Measurements from ENCODE around the gene SPTBN1.

The SPTBN1 gene

DNA sequence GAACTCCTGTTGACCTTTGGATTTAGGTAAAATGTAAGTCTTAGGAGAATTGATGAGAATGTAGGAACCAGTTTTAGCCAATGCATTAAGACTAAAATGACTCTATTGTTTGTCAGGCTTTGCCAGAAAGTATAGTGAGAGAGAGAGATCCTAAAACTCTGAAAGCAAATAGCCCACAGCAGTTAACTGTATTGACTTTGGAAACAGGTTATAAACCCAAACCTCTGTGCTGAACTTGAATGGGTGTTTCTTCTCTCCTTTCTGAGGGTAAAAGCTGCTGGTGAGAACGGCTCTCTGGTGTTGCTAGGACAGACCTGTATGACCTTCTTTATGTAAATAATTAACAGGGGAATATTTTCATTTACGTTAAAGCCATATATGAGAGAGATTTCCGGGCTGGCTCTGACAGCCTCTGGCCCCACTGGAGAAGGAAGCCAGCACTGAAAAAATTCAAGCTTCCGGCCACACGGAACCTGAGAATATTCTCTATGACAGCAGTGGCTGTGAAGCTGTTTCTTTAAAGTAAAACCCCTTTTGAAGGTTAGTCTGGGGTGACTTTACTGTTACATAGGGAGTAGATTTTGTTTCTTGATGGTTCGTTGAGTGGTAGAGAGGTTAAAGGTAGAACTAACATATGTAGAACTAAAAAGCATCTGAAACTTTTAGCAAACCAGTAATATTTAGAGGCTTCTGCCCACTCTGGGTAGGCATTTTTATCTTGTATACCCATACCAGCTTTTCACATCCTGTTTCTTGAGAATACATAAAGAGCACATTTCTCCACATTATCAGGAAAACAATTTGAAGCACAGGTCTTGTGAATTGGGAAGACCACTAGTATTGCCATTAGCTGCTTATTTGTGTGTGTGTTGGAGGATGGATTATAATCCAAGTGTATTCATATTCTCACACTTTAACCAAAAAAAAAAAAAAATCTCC lies 123.8 kb downstream of the SPTBN1 start:
- no peak overlapping the region for H3K4me3 Mint-ChIP-seq
- no peak for DNase-seq
- no peaks in the 10 kb centered on the region for H3K9me3 Mint-ChIP-seq
- H3K36me3 Mint-ChIP-seq (ENCODE audit: low read depth), result peaks cover 12% of the 10 kb centered on the region
- H3K4me1 Mint-ChIP-seq, result peaks cover 56% of the 10 kb centered on the region
- peaks cover 3% of the 10 kb centered on the region for H3K27me3 Mint-ChIP-seq (ENCODE audit: low read depth, poor library complexity)
- H3K27ac Mint-ChIP-seq, result peak overlapping the region; percentile 71
- TF ChIP-seq CTCF (IDR thresholded peaks at IDR 0.05), result no peak

DNA sequence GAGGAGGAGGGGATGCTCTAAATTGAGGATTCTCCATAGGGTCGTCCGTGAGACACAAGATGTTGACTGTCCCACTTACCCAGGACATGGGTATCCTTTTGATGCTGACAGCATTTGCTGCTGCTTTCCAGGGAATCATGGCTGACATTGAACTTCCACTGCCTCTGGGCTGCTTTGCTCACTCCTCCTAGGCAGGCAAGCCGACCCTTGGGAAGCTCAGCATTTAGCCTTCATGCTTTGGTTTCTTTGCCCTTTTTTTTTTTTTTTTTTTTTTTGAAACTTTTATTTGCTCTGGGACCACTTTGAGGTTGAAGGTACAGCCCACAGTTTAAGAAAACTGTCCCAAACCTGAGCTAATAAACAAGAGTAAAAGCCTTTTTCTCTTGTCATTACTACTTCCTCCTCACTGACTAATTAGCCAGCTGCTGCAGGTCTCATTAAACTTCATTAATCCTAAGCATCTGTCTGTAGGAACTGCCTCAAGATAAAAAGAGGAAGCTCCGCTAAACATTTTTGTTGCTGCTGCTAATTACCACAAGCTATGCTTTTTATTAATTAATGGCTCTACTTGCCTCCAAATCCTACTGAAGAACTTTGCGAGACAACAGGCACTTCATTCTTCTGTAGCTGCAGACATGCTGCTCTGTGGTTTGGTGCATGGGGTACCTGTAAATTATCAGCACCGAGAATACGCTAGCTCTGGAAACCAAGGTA lies 125.4 kb downstream of the SPTBN1 start:
- Mint-ChIP-seq H3K27ac (peak overlapping the region; percentile 55), H3K27me3 (ENCODE audit: low read depth, poor library complexity) (peaks cover 3% of the 10 kb centered on the region), H3K4me3 (no peak overlapping the region), H3K9me3 (no peaks in the 10 kb centered on the region), H3K4me1 (peaks cover 51% of the 10 kb centered on the region), H3K36me3 (ENCODE audit: low read depth) (peaks cover 3% of the 10 kb centered on the region)
- no peak for DNase-seq
- no peak for TF ChIP-seq CTCF (IDR thresholded peaks at IDR 0.05)

- peaks cover 55% of the 10 kb centered on the region for H3K4me1 Mint-ChIP-seq
- no peak overlapping the region for H3K27ac Mint-ChIP-seq
Measured at GRCh38 chr2:54582987-54583386, 126.9 kb downstream of the SPTBN1 start.

DNA sequence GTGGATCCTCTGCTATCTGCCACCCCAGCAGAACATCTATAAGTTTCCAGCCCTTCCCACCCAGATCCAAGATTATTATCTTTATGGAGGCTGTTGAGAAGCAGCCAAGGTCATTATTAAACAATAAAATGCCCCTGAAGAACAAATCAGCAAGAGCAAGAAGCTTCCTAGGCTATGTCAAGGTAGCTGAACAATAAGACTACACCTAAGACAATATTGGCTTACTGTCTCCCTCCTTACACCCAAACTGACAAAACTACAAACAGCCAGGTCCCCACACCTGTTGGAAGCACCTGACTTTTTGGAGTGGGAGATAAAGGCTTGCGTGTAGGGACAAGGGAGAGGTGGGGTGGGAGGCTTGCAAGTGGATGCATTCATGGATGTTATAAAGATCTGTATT lies 128.5 kb downstream of the SPTBN1 start:
- H3K27ac Mint-ChIP-seq, result no peak overlapping the region
- TF ChIP-seq CTCF (IDR thresholded peaks at IDR 0.05), result no peak
- DNase-seq, result no peak
- peaks cover 3% of the 10 kb centered on the region for H3K27me3 Mint-ChIP-seq (ENCODE audit: low read depth, poor library complexity)
- peaks cover 5% of the 10 kb centered on the region for H3K36me3 Mint-ChIP-seq (ENCODE audit: low read depth)
- peaks cover 39% of the 10 kb centered on the region for H3K4me1 Mint-ChIP-seq
- no peaks in the 10 kb centered on the region for H3K9me3 Mint-ChIP-seq
- no peak overlapping the region for H3K4me3 Mint-ChIP-seq

More at GRCh38 chr2:54582987-54583386, 126.9 kb downstream of the SPTBN1 start:
- peaks cover 5% of the 10 kb centered on the region for H3K36me3 Mint-ChIP-seq (ENCODE audit: low read depth)
- no peak overlapping the region for H3K4me3 Mint-ChIP-seq
- DNase-seq, result no peak
- H3K9me3 Mint-ChIP-seq, result no peaks in the 10 kb centered on the region
- TF ChIP-seq CTCF (IDR thresholded peaks at IDR 0.05), result no peak
- H3K27me3 Mint-ChIP-seq (ENCODE audit: low read depth, poor library complexity), result peaks cover 3% of the 10 kb centered on the region

DNA sequence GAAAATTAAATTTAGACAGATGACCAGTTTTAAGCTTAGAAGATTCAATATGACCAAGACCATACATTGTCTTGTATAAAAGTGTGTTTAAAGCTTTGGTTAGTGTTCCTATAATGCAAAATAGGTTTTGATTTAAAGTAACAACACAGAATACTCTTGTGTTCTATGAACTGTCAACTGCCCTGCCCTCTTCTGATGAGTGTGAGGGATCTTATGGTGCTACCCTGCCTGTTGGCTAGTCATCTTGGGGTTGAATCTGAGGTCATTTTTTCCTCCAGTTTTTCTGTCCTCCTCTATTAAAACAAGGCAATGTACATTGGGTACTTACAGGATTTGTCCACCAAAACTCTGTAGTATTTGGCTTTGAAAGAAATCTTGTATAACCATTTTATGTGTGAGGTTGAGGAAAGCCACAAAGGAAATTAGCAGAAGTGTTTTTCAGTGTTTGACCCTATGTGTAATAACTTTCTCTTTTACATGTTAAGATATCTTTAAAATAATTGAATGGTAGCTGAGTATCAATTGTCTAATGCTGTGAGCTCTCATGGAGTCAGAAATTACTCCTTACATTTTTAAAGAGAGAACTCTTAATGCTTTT lies 129.1 kb downstream of the SPTBN1 start:
- peaks cover 3% of the 10 kb centered on the region for H3K27me3 Mint-ChIP-seq (ENCODE audit: low read depth, poor library complexity)
- no peak overlapping the region for H3K4me3 Mint-ChIP-seq
- peaks cover 5% of the 10 kb centered on the region for H3K36me3 Mint-ChIP-seq (ENCODE audit: low read depth)
- H3K9me3 Mint-ChIP-seq, result no peaks in the 10 kb centered on the region
- DNase-seq, result no peak
- no peak overlapping the region for H3K27ac Mint-ChIP-seq
- TF ChIP-seq CTCF (IDR thresholded peaks at IDR 0.05), result no peak
- H3K4me1 Mint-ChIP-seq, result peaks cover 33% of the 10 kb centered on the region

Measured in nephron progenitor cell (in vitro differentiated cells).